ENCODE data around the gene GNL2.
"Not testable (repeated sequence)": the region's sequence is repeated elsewhere in the genome, so short reads cannot be mapped to it uniquely, and the experiment has no call there.

The GNL2 gene

GRCh38 chr1:37519613-37520012 is 76.1 kb downstream of the GNL2 start:
- DNase-seq (ENCODE audit: extremely low read depth, low read depth) = no peak
- no peak overlapping the region for H3K4me3 ChIP-seq (replicated peaks; ENCODE audit: low read depth, low read length)
- no peak for TF ChIP-seq CTCF (IDR thresholded peaks at IDR 0.05; ENCODE audit: low read depth, low read length, missing control alignments)

DNA sequence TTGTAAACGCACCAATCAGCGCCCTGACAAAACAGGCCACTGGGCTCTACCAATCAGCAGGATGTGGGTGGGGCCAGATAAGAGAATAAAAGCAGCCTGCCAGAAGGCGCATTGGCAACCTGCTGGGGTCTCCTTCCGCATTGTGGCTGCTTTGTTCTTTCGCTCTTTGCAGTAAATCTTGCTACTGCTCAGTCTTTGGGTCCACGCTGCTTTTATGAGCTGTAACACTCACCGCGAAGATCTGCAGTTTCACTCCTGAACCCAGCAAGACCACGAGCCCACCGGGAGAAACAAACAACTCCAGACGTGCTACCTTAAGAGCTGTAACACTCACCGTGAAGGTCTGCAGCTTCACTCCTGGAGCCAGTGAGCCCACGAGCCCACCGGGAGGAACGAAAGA is 76.8 kb downstream of the GNL2 start:
- H3K4me3 ChIP-seq (replicated peaks; ENCODE audit: low read depth, low read length); DNase-seq (ENCODE audit: extremely low read depth, low read depth): not testable (repeated sequence)

- H3K4me3 ChIP-seq (replicated peaks; ENCODE audit: low read depth, low read length); DNase-seq (ENCODE audit: extremely low read depth, low read depth): not testable (repeated sequence)
These were observed 77.5 kb downstream of the GNL2 start for GRCh38 chr1:37518241-37518640.

DNA sequence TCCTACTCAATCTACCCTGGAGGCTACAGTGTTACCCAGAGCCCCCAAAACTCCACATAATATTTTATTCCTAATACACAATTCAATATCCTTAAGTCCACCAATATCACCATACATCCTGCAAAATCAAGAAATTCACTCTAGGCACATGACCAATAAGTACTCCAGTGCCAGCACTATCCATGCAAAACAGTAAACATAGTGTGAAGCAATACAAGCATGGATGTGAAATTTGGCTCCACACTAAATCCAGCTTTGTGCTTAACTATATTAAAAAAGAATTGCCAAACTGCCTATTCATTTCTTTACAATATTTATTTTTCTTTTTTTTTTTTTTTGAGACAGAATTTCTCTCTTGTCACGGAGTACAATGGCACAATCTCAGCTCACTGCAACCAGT is 78.2 kb downstream of the GNL2 start:
- no peak for TF ChIP-seq CTCF (IDR thresholded peaks at IDR 0.05; ENCODE audit: low read depth, low read length, missing control alignments)
- DNase-seq (ENCODE audit: extremely low read depth, low read depth) = no peak
- H3K4me3 ChIP-seq (replicated peaks; ENCODE audit: low read depth, low read length) = no peak overlapping the region
